ENCODE measurements around the gene BATF3.

The BATF3 gene

GRCh38 chr1:212699625-212700222, at the start of gene BATF3:
TSS of gene BATF3 (minus strand) at chr1:212699840. CDS start at chr1:212699762, 78 bp downstream.
- no peak for TF ChIP-seq RAD21 (IDR thresholded peaks at IDR 0.05; ENCODE audit: low read depth)
- no peak for TF ChIP-seq YY1 (IDR thresholded peaks at IDR 0.05; ENCODE audit: low read depth)
- TF ChIP-seq NFIC (IDR thresholded peaks at IDR 0.05): no peak
- TF ChIP-seq REST (IDR thresholded peaks at IDR 0.05; ENCODE audit: low read depth): no peak
- no peak; the same call in 1 of the 2 replicates for TF ChIP-seq EGR1 (IDR thresholded peaks at IDR 0.05)
- TF ChIP-seq CREB1 (IDR thresholded peaks at IDR 0.05; ENCODE audit: low read depth): no peak
- no peak for TF ChIP-seq TCF12 (IDR thresholded peaks at IDR 0.05; ENCODE audit: low read depth)
- no peak for TF ChIP-seq FOXM1 (IDR thresholded peaks at IDR 0.05; ENCODE audit: borderline replicate concordance, low read depth)
- TF ChIP-seq MAX (IDR thresholded peaks at IDR 0.05): peak; percentile 66; the same call in 1 of the 2 replicates
- no peak for TF ChIP-seq TEAD4 (IDR thresholded peaks at IDR 0.05)
- TF ChIP-seq CEBPB (IDR thresholded peaks at IDR 0.05): no peak
- peak; percentile 88 for TF ChIP-seq ZBTB7A (IDR thresholded peaks at IDR 0.05; ENCODE audit: low read depth)
- TF ChIP-seq TAF1 (IDR thresholded peaks at IDR 0.05; ENCODE audit: low read depth): no peak
- peak; percentile 71 for TF ChIP-seq USF1 (IDR thresholded peaks at IDR 0.05)
- TF ChIP-seq EP300 (IDR thresholded peaks at IDR 0.05; ENCODE audit: borderline replicate concordance): no peak

DNA sequence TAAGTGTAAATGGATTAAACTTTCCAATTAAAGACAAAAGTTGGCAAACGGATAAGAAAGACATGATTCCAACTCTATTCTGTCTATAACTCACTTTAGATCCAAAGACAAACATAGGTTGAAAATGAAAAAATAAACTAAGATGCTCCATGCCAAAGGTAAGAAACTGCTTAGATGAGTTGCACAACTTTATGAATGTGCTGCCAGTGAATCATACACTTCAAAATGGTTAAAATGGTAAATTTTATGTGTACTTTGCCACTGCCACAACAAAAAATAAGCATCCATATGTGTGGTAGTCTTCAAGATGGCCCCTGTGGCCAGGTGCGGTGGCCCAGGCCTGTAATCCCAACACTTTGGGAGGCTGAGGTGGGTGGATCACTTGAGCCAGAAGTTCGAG, 46.9 kb upstream of the BATF3 start:
- TF ChIP-seq TEAD4 (IDR thresholded peaks at IDR 0.05) (no peak), MAX (IDR thresholded peaks at IDR 0.05) (no peak), CREB1 (IDR thresholded peaks at IDR 0.05; ENCODE audit: low read depth) (no peak), NFIC (IDR thresholded peaks at IDR 0.05) (no peak), RAD21 (IDR thresholded peaks at IDR 0.05; ENCODE audit: low read depth) (no peak), EP300 (IDR thresholded peaks at IDR 0.05; ENCODE audit: borderline replicate concordance) (no peak), USF1 (IDR thresholded peaks at IDR 0.05) (no peak), TCF12 (IDR thresholded peaks at IDR 0.05; ENCODE audit: low read depth) (no peak), YY1 (IDR thresholded peaks at IDR 0.05; ENCODE audit: low read depth) (no peak), ZBTB7A (IDR thresholded peaks at IDR 0.05; ENCODE audit: low read depth) (no peak), TAF1 (IDR thresholded peaks at IDR 0.05; ENCODE audit: low read depth) (no peak), CEBPB (IDR thresholded peaks at IDR 0.05) (no peak)

DNA sequence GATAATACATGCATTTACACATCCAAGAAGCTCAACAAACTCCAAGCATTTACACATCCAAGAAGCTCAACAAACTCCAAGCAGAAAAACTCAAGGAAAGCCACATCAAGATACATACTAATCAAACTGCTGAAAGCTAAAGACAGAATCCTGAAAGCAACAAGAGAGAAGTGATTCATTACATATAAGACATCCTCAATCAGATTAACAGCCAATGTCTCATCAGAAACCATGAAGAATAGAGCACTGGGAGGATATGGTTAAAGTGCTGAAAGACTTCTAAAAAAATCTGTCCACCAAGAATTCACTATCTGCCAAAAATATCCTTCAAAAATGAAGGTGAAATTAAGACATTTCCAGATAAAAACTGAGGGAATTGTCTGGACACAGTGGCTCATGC, 45.7 kb upstream of the BATF3 start:
- TF ChIP-seq NFIC (IDR thresholded peaks at IDR 0.05) (no peak), ZBTB7A (IDR thresholded peaks at IDR 0.05; ENCODE audit: low read depth) (no peak), CEBPB (IDR thresholded peaks at IDR 0.05) (no peak), TAF1 (IDR thresholded peaks at IDR 0.05; ENCODE audit: low read depth) (no peak), MAX (IDR thresholded peaks at IDR 0.05) (no peak), EGR1 (IDR thresholded peaks at IDR 0.05) (no peak), REST (IDR thresholded peaks at IDR 0.05; ENCODE audit: low read depth) (no peak), RAD21 (IDR thresholded peaks at IDR 0.05; ENCODE audit: low read depth) (no peak), EP300 (IDR thresholded peaks at IDR 0.05; ENCODE audit: borderline replicate concordance) (no peak), USF1 (IDR thresholded peaks at IDR 0.05) (no peak), TCF12 (IDR thresholded peaks at IDR 0.05; ENCODE audit: low read depth) (no peak), TEAD4 (IDR thresholded peaks at IDR 0.05) (no peak)

- TF ChIP-seq TCF12 (IDR thresholded peaks at IDR 0.05; ENCODE audit: low read depth) (no peak), FOXM1 (IDR thresholded peaks at IDR 0.05; ENCODE audit: borderline replicate concordance, low read depth) (no peak), RAD21 (IDR thresholded peaks at IDR 0.05; ENCODE audit: low read depth) (no peak), EGR1 (IDR thresholded peaks at IDR 0.05) (no peak)
These were observed 44.3 kb upstream of the BATF3 start for GRCh38 chr1:212743901-212744475.

GRCh38 chr1:212738330-212738729, 38.7 kb upstream of the BATF3 start:
- no peak for TF ChIP-seq CREB1 (IDR thresholded peaks at IDR 0.05; ENCODE audit: low read depth)
